HEK293 (cell line): ENCODE measurements around the gene ZNF280A.
A peak's percentile ranks its signal among the peaks of the same experiment; 100 is the strongest.

Experiments used
- CTCF ChIA-PET: fragments of 350-600 bp; formaldehyde crosslinking; extraction: SDS; loops from one replicate; lab custom pipeline; 2021; ENCODE audit warnings: antibody characterized with exemption; lab: Yijun Ruan, JAX
- POLR2A ChIA-PET: fragments of 300-600 bp; formaldehyde crosslinking; extraction: SDS; loops from one replicate; lab custom pipeline; 2020; ENCODE audit warnings: antibody characterized with exemption, inconsistent platforms; lab: Yijun Ruan, JAX
- H3K27ac ChIP-seq: fragments of 200-500 bp; sonication (Bioruptor generic); 2 replicates; pipeline ENCODE4 v1.5.1; 2014; ENCODE audit warnings: low read depth, low read length, control low read depth, inconsistent platforms; ENCODE audit errors: extremely low read depth
- H3K36me3 ChIP-seq, 2 experiments: fragments of 200-500 bp in 1 of 2; sonication (Bioruptor generic) in 1 of 2; 1 replicate in 1 of 2; 2 replicates in 1 of 2; pipeline ENCODE4 v1.5.1; 2014 to 2017; ENCODE audit warnings: inconsistent platforms in 2 of 2, low read length in 2 of 2; ENCODE audit not compliant: control insufficient read depth in 2 of 2, insufficient read depth in 1 of 2
- H3K4me1 ChIP-seq: fragments of 200-500 bp; sonication (Bioruptor generic); 2 replicates; pipeline ENCODE4 v1.5.1; 2014; ENCODE audit warnings: mild to moderate bottlenecking, low read length, inconsistent platforms; ENCODE audit not compliant: control insufficient read depth, insufficient read depth
- H3K4me3 ChIP-seq: 2 replicates; pipeline ENCODE4 v1.5.1; 2011; ENCODE audit warnings: low read depth, mild to moderate bottlenecking, control low read depth, low read length, moderate library complexity
- H3K9me3 ChIP-seq: fragments of 200-500 bp; sonication (Bioruptor generic); 2 replicates; pipeline ENCODE4 v1.5.1; 2014; ENCODE audit warnings: low read depth, low read length, inconsistent platforms; ENCODE audit not compliant: control insufficient read depth, insufficient read depth
- FEZF1 ChIP-seq: fragments of 450-650 bp; formaldehyde crosslinking; IDR thresholded peaks from 2 replicates; pipeline ENCODE4 v1.5.1; 2016; ENCODE audit warnings: missing biosample characterization, missing genetic modification characterization
- HIC1 ChIP-seq: fragments of 450-650 bp; formaldehyde crosslinking; IDR thresholded peaks from 2 replicates; pipeline ENCODE4 v1.5.1; 2016; ENCODE audit warnings: missing biosample characterization, missing genetic modification characterization
- HOXD13 ChIP-seq: sonication (generic); formaldehyde crosslinking; IDR thresholded peaks from 2 replicates; pipeline ENCODE4 v1.8.0; 2022; ENCODE audit warnings: missing genetic modification reagents, borderline replicate concordance
- KLF16 ChIP-seq: fragments of 450-650 bp; formaldehyde crosslinking; IDR thresholded peaks from 2 replicates; pipeline ENCODE4 v1.5.1; 2017; ENCODE audit warnings: missing biosample characterization, missing genetic modification characterization
- TCF7L2 ChIP-seq: IDR thresholded peaks from 2 replicates; pipeline ENCODE4 v1.6.1; 2011; ENCODE audit warnings: low read depth, mild to moderate bottlenecking, inconsistent platforms, low read length, moderate library complexity, borderline replicate concordance
- WT1 ChIP-seq: fragments of 450-650 bp; formaldehyde crosslinking; IDR thresholded peaks from 2 replicates; pipeline ENCODE4 v1.5.1; 2016; ENCODE audit warnings: missing biosample characterization, missing genetic modification characterization
- ZNF133 ChIP-seq: fragments of 450-650 bp; formaldehyde crosslinking; IDR thresholded peaks from 2 replicates; pipeline ENCODE4 v1.5.1; 2016; ENCODE audit warnings: missing biosample characterization, missing genetic modification characterization
- ZNF211 ChIP-seq: fragments of 450-650 bp; formaldehyde crosslinking; IDR thresholded peaks from 2 replicates; pipeline ENCODE4 v1.5.1; 2016; ENCODE audit warnings: low read depth, missing biosample characterization, missing genetic modification characterization
- ZNF221 ChIP-seq: fragments of 450-650 bp; formaldehyde crosslinking; IDR thresholded peaks from 2 replicates; pipeline ENCODE4 v1.5.1; 2017; ENCODE audit warnings: missing biosample characterization, missing genetic modification characterization, borderline replicate concordance
- ZNF280D ChIP-seq: fragments of 450-650 bp; formaldehyde crosslinking; IDR thresholded peaks from 2 replicates; pipeline ENCODE4 v1.5.1; 2016; ENCODE audit warnings: missing biosample characterization, missing genetic modification characterization
- ZNF362 ChIP-seq: fragments of 450-650 bp; formaldehyde crosslinking; IDR thresholded peaks from 2 replicates; pipeline ENCODE4 v1.5.1; 2016; ENCODE audit warnings: missing biosample characterization, missing genetic modification characterization
- ZNF398 ChIP-seq: fragments of 450-650 bp; formaldehyde crosslinking; IDR thresholded peaks from 2 replicates; pipeline ENCODE4 v1.5.1; 2017; ENCODE audit warnings: missing biosample characterization, missing genetic modification characterization
- ZNF513 ChIP-seq: fragments of 450-650 bp; IDR thresholded peaks from 2 replicates; pipeline ENCODE4 v1.5.1; 2018; ENCODE audit warnings: missing biosample characterization, missing genetic modification characterization
- ZNF514 ChIP-seq: fragments of 450-650 bp; formaldehyde crosslinking; IDR thresholded peaks from 2 replicates; pipeline ENCODE4 v1.5.1; 2016; ENCODE audit warnings: missing biosample characterization, missing genetic modification characterization
- ZNF580 ChIP-seq: fragments of 450-650 bp; formaldehyde crosslinking; IDR thresholded peaks from 2 replicates; pipeline ENCODE4 v1.5.1; 2016; ENCODE audit warnings: missing biosample characterization, missing genetic modification characterization
- ZNF776 ChIP-seq: fragments of 450-650 bp; formaldehyde crosslinking; IDR thresholded peaks from 2 replicates; pipeline ENCODE4 v1.5.0; 2017; ENCODE audit warnings: missing biosample characterization, missing genetic modification characterization, borderline replicate concordance
- ZSCAN5A ChIP-seq: fragments of 450-650 bp; formaldehyde crosslinking; IDR thresholded peaks from 2 replicates; pipeline ENCODE4 v1.5.1; 2016; ENCODE audit warnings: missing biosample characterization, missing genetic modification characterization

Gene ZNF280A

GRCh38 chr22:22487059-22487458 lies 33.0 kb downstream of the ZNF280A start:
- H3K4me1 ChIP-seq: no peaks in the 10 kb centered on the region
- H3K9me3 ChIP-seq: no peaks in the 10 kb centered on the region
- ChIA-PET POLR2A (interaction anchor here (0.7 to 1.2 kb wide), 2 partner anchors 22 to 507 kb away, joined by 3 to 8 read pairs; partner anchors contain the start of gene ZNF280B), CTCF (interaction anchor here (0.8 to 1.5 kb wide), 5 partner anchors 56 to 258 kb away, joined by 3 to 4 read pairs (median 3); no protein-coding TSS in a partner anchor)
- peaks cover 4 to 65% of the 10 kb centered on the region in 2 experiments; a peak in 2 of 3 replicates for H3K36me3 ChIP-seq
- H3K4me3 ChIP-seq: no peak overlapping the region
- TF ChIP-seq KLF16 (tag by site-specific recombination): no peak
- no peak for TF ChIP-seq ZNF398 (tag by site-specific recombination)
- TF ChIP-seq ZNF362 (tag by site-specific recombination): 0 out of 2 replicates have a peak, but pooled peaks have one; percentile 36
- no peak overlapping the region for H3K27ac ChIP-seq

GRCh38 chr22:22486132-22486899 lies 33.8 kb downstream of the ZNF280A start:
- Histone ChIP-seq H3K4me3 (no peak overlapping the region), H3K27ac (no peak overlapping the region), H3K4me1 (no peaks in the 10 kb centered on the region), H3K9me3 (no peaks in the 10 kb centered on the region), H3K36me3 (peaks cover 2 to 58% of the 10 kb centered on the region in 2 experiments; a peak in 2 of 3 replicates)
- CTCF ChIA-PET: interaction anchor here (0.6 to 1.5 kb wide), 7 partner anchors 13 to 259 kb away, joined by 3 to 6 read pairs (median 3); no protein-coding TSS in a partner anchor
- no peak for TF ChIP-seq ZNF280D (tag by site-specific recombination)
- TF ChIP-seq ZNF513 (tag by site-specific recombination): no peak
- no peak for TF ChIP-seq ZNF221 (tag by site-specific recombination)
- no peak for TF ChIP-seq ZNF211 (tag by site-specific recombination)
- no peak for TF ChIP-seq ZNF776 (tag by site-specific recombination)
- no peak for TF ChIP-seq HIC1 (tag by site-specific recombination)
- no peak for TF ChIP-seq FEZF1 (tag by site-specific recombination)
- no peak for TF ChIP-seq HOXD13 (CRISPR knock-in tag)
- no peak for TF ChIP-seq ZNF514 (tag by site-specific recombination)
- TF ChIP-seq ZNF133 (tag by site-specific recombination): no peak
- TF ChIP-seq ZNF580 (tag by site-specific recombination): no peak
- no peak for TF ChIP-seq ZSCAN5A (tag by site-specific recombination)
- no peak for TF ChIP-seq WT1 (tag by site-specific recombination)
- no peak for TF ChIP-seq TCF7L2
- POLR2A ChIA-PET: interaction anchor here (0.7 to 1.2 kb wide), 2 partner anchors 23 to 508 kb away, joined by 3 to 8 read pairs; partner anchors contain the start of gene ZNF280B
